ENCODE measurements around the gene SLC11A2. TPM values are rescaled to one million over a fixed set of nuclear protein-coding genes. Genes with fewer than 3 reads are reported as not detected.
A peak's percentile ranks its signal among the peaks of the same experiment; 100 is the strongest.

SLC11A2 gene
- total RNA-seq, 1 experiment from 2014 or later: 47.9 TPM

GRCh38 chr12:50988871-50989270, 37.3 kb downstream of the SLC11A2 start:
- H3K27ac ChIP-seq (ENCODE audit: insufficient read length, low read depth, low read length): no peak overlapping the region
- no peak overlapping the region for H3K56ac ChIP-seq (ENCODE audit: insufficient read length, low read depth, low read length)
- TF ChIP-seq CTCF (conservative IDR thresholded peaks at IDR 0.05): no peak
- no peaks in the 10 kb centered on the region for H3K79me1 ChIP-seq (ENCODE audit: insufficient read depth, low read depth, low read length, poor library complexity, severe bottlenecking)
- Mint-ChIP-seq H3K9me3 (no peaks in the 10 kb centered on the region), H3K36me3 (ENCODE audit: insufficient read depth in 1 of 3, low read depth in 3 of 3) (peaks cover 8 to 47% (median 33%) of the 10 kb centered on the region in 3 experiments; a peak in 5 of 7 replicates), H3K27ac (peak overlapping the region in 1 of 3 experiments; percentile 20; a peak in 1 of 7 replicates), H3K4me1 (peaks cover 0 to 5% of the 10 kb centered on the region in 2 experiments; a peak in 2 of 4 replicates), H3K4me3 (no peak overlapping the region), H3K27me3 (ENCODE audit: low read depth) (no peaks in the 10 kb centered on the region)
- H3K9me3 ChIP-seq (ENCODE audit: control insufficient read depth, low read depth, low read length): no peaks in the 10 kb centered on the region
- no peak overlapping the region for H4K8ac ChIP-seq (replicated peaks; ENCODE audit: insufficient read length, low read depth, low read length)
- H3K23ac ChIP-seq (ENCODE audit: insufficient read length, low read depth, low read length): no peak overlapping the region
- no peak overlapping the region for H2BK5ac ChIP-seq (ENCODE audit: insufficient read length, low read length)
- no peak overlapping the region for H2BK12ac ChIP-seq (ENCODE audit: insufficient read length, low read depth, low read length)
- no peaks in the 10 kb centered on the region for H3K23me2 ChIP-seq (ENCODE audit: insufficient read length, low read depth, low read length, poor library complexity, severe bottlenecking)
- no peak overlapping the region for H4K5ac ChIP-seq (ENCODE audit: insufficient read length, low read depth, low read length)
- no peak overlapping the region for H2AFZ ChIP-seq (ENCODE audit: low read length)
- H2BK15ac ChIP-seq (ENCODE audit: low read depth, low read length): no peak overlapping the region
- no peaks in the 10 kb centered on the region for H3K79me2 ChIP-seq (ENCODE audit: insufficient read depth, low read length)
- H3K27me3 ChIP-seq (ENCODE audit: insufficient read depth, low read length): no peaks in the 10 kb centered on the region
- no peak overlapping the region for H3K18ac ChIP-seq (ENCODE audit: insufficient read length, low read depth, low read length)
- no peaks in the 10 kb centered on the region for H4K20me1 ChIP-seq (ENCODE audit: control insufficient read depth, insufficient read depth, insufficient read length)
- no peak overlapping the region for H3K9ac ChIP-seq (ENCODE audit: extremely low read depth, insufficient read length, low read length)
- H3K14ac ChIP-seq (ENCODE audit: insufficient read depth, low read length): no peak overlapping the region
- no peak overlapping the region for H2AK5ac ChIP-seq (ENCODE audit: insufficient read length, low read length)
- no peaks in the 10 kb centered on the region for H3K4me1 ChIP-seq (ENCODE audit: insufficient read depth, low read length)
- H4K91ac ChIP-seq (ENCODE audit: insufficient read length, low read depth, low read length): no peak overlapping the region
- H2BK20ac ChIP-seq (ENCODE audit: low read depth, low read length, poor library complexity, severe bottlenecking): no peak overlapping the region
- H3K4ac ChIP-seq (ENCODE audit: low read depth, low read length): no peak overlapping the region
- WGBS (ENCODE audit: extremely low coverage, insufficient read length, low lambda C conversion rate): no CpG with 5 or more reads among the region's 5 CpGs
- H3K4me2 ChIP-seq (ENCODE audit: insufficient read depth, insufficient read length, low read length): no peak overlapping the region
- no peak for DNase-seq
- H3T11ph ChIP-seq (ENCODE audit: low read length): no peak overlapping the region
- H2BK120ac ChIP-seq (ENCODE audit: low read depth, low read length, poor library complexity, severe bottlenecking): no peak overlapping the region

All from H9 (cell line).